Measurements from ENCODE around the gene KRTAP1-4. TPM values are rescaled to one million over a fixed set of nuclear protein-coding genes. Genes with fewer than 3 reads are reported as not detected.
A peak's percentile ranks its signal among the peaks of the same experiment; 100 is the strongest.
"Not testable (repeated sequence)": the region's sequence is repeated elsewhere in the genome, so short reads cannot be mapped to it uniquely, and the experiment has no call there.

Gene KRTAP1-4
- total and polyA plus RNA-seq, 8 donors: not detected

- H3K4me3 ChIP-seq: no peak overlapping the region
- intact Hi-C loops (cut with DNase I): no loop called here
- TF ChIP-seq, protein P1, sequence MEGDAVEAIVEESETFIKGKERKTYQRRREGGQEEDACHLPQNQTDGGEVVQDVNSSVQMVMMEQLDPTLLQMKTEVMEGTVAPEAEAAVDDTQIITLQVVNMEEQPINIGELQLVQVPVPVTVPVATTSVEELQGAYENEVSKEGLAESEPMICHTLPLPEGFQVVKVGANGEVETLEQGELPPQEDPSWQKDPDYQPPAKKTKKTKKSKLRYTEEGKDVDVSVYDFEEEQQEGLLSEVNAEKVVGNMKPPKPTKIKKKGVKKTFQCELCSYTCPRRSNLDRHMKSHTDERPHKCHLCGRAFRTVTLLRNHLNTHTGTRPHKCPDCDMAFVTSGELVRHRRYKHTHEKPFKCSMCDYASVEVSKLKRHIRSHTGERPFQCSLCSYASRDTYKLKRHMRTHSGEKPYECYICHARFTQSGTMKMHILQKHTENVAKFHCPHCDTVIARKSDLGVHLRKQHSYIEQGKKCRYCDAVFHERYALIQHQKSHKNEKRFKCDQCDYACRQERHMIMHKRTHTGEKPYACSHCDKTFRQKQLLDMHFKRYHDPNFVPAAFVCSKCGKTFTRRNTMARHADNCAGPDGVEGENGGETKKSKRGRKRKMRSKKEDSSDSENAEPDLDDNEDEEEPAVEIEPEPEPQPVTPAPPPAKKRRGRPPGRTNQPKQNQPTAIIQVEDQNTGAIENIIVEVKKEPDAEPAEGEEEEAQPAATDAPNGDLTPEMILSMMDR (IDR thresholded peaks at IDR 0.05): no peak
- ATAC-seq (no peak), DNase-seq (no peak)
- no peak overlapping the region for H3K27ac ChIP-seq
- H3K27me3 ChIP-seq: peaks cover 0 to 30% of the 10 kb centered on the region in 2 donors
- H3K36me3 ChIP-seq: no peaks in the 10 kb centered on the region
- H3K9me3 ChIP-seq: no peaks in the 10 kb centered on the region
- no peaks in the 10 kb centered on the region for H3K4me1 ChIP-seq
These were observed 32.0 kb upstream of the KRTAP1-4 start for GRCh38 chr17:41061964-41062363.

DNA sequence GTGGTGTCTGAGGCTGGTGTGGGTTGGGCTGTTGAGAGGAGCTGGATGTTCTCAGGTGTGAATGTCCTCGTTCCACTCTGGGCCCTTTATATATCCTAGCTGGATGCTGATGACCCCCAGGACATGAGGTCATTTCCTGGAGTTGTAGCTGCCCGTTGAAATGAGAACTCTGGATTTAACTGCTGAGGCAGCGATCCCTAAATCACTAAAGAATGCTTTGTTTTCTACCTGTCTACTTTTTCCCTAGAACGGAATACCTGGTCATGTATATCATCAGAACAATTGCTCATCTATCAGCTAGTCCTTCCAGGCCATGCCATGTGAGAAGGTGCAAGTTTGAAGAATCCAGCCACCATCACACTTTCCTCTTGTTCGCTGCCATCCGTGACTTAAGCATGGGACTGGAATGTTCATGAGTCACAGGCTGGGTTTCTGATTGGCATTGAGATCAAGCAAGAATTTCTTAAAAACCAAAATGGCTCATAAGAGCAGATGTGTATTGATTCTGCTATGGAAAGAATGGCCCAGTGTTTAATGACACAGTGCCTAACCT lies 30.1 kb upstream of the KRTAP1-4 start, which contains the start of gene KRTAP2-3:
Gene KRTAP2-3 (minus strand): TSS at position 63 of the 553 bp plus-strand sequence. CDS start 64 bp downstream, outside the sequence.
- TF ChIP-seq, protein P1 (IDR thresholded peaks at IDR 0.05): no peak
- Histone ChIP-seq H3K27me3 (peaks cover 0 to 30% of the 10 kb centered on the region in 2 donors), H3K27ac (no peak within 1 kb of the TSS), H3K4me1 (no peaks in the 10 kb centered on the region), H3K36me3 (no peaks in the 10 kb centered on the region), H3K4me3 (no peak within 1 kb of the TSS), H3K9me3 (no peaks in the 10 kb centered on the region)
- ATAC-seq: peak; percentile 32
- DNase-seq: no peak
- intact Hi-C loops (cut with DNase I): no loop called here

DNA sequence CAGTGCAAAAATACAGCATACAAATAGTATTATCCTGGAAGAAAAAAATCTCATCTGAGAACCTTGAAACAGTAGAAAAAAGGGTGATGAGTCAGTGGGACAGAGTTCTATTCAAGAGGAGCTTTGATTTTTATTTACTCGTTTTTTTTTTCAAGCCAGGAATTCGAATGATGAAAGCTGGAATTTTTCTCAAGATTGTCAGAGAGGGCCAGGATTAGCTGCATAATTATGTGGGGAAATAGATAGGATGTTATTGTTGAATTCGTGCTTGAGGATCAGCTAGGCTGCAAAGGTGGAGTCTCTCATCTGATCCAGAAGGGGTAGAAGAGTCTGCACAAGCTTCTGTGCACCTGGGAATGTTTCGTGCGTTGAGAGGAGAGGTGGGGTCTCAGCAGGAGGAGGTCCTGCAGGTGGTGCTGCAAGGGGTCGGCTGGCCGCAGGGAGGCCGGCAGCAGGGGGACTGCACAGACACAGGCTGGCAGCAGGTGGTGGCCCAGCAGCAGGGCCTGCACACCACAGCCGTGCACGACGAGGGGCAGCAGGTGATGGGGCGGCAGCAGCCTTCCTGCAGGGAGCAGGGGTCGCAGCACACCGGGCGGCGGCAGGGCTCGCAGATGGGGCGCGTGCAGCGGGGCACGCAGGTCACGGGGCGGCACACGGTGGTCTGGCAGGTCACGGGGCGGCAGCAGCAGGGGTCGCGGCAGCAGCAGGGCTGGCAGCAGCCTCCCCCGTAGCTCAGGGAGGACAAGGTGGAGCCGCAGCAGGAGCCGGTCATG lies 29.5 kb upstream of the KRTAP1-4 start:
- H3K36me3 ChIP-seq; ATAC-seq; DNase-seq; intact Hi-C loops (cut with DNase I); H3K4me3 ChIP-seq; H3K9me3 ChIP-seq; H3K27ac ChIP-seq; H3K4me1 ChIP-seq: not testable (repeated sequence)
- peaks cover 0 to 30% of the 10 kb centered on the region in 2 donors for H3K27me3 ChIP-seq

- Histone ChIP-seq H3K9me3 (no peaks in the 10 kb centered on the region), H3K27me3 (peaks cover 0 to 30% of the 10 kb centered on the region in 2 donors), H3K4me1 (no peaks in the 10 kb centered on the region), H3K36me3 (no peaks in the 10 kb centered on the region), H3K27ac (no peak overlapping the region), H3K4me3 (no peak overlapping the region)
- DNase-seq (no peak), ATAC-seq (no peak)
- TF ChIP-seq, protein P1 (IDR thresholded peaks at IDR 0.05): no peak
- intact Hi-C loops (cut with DNase I): no loop called here
These were observed 28.7 kb upstream of the KRTAP1-4 start for GRCh38 chr17:41058741-41059140.

GRCh38 chr17:41057547-41057946 lies 27.6 kb upstream of the KRTAP1-4 start:
- intact Hi-C loops (cut with DNase I): no loop called here
- Histone ChIP-seq H3K4me3 (no peak overlapping the region), H3K4me1 (no peaks in the 10 kb centered on the region), H3K27me3 (peaks cover 0 to 30% of the 10 kb centered on the region in 2 donors), H3K27ac (no peak overlapping the region), H3K36me3 (no peaks in the 10 kb centered on the region), H3K9me3 (no peaks in the 10 kb centered on the region)
- DNase-seq: no peak
- no peak for ATAC-seq
- TF ChIP-seq, protein P1 (IDR thresholded peaks at IDR 0.05): no peak

GRCh38 chr17:41055130-41055529 lies 25.1 kb upstream of the KRTAP1-4 start, which contains the start of gene KRTAP2-2:
Gene KRTAP2-2 (minus strand): TSS chr17:41055230. CDS start chr17:41055211, 19 bp downstream.
- ATAC-seq; intact Hi-C loops (cut with DNase I); H3K27ac ChIP-seq; H3K9me3 ChIP-seq; H3K36me3 ChIP-seq; H3K4me3 ChIP-seq; H3K4me1 ChIP-seq; DNase-seq: not testable (repeated sequence)
- peaks cover 0 to 25% of the 10 kb centered on the region in 2 donors for H3K27me3 ChIP-seq

DNA sequence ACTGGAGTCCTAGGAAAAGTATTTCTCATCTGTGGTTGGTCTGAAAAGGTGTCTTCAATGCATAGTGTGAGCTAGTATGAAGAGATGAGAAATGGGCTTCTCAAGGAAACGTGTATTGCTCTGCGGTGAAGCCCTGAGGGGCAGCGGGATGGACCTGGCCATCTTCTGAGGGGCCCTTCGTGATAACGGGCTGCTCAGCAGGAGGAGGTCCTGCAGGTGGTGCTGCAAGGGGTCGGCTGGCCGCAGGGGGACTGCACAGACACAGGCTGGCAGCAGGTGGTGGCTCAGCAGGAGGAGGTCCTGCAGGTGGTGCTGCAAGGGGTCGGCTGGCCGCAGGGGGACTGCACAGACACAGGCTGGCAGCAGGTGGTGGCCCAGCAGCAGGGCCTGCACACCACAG lies 24.6 kb upstream of the KRTAP1-4 start:
- H3K27ac ChIP-seq; H3K4me3 ChIP-seq; ATAC-seq; intact Hi-C loops (cut with DNase I); DNase-seq; H3K9me3 ChIP-seq; H3K36me3 ChIP-seq; H3K4me1 ChIP-seq: not testable (repeated sequence)
- H3K27me3 ChIP-seq: peaks cover 0 to 29% of the 10 kb centered on the region in 2 donors
